OCI-M2 (cell line): ENCODE measurements around the gene UTP11.
"Not testable (repeated sequence)": the region's sequence is repeated elsewhere in the genome, so short reads cannot be mapped to it uniquely, and the experiment has no call there.

Source experiments
- DNase-seq: peaks from one replicate; lab custom pipeline; 2025; ENCODE audit not compliant: unreplicated experiment; lab: John Stamatoyannopoulos, UW

UTP11 gene

DNA sequence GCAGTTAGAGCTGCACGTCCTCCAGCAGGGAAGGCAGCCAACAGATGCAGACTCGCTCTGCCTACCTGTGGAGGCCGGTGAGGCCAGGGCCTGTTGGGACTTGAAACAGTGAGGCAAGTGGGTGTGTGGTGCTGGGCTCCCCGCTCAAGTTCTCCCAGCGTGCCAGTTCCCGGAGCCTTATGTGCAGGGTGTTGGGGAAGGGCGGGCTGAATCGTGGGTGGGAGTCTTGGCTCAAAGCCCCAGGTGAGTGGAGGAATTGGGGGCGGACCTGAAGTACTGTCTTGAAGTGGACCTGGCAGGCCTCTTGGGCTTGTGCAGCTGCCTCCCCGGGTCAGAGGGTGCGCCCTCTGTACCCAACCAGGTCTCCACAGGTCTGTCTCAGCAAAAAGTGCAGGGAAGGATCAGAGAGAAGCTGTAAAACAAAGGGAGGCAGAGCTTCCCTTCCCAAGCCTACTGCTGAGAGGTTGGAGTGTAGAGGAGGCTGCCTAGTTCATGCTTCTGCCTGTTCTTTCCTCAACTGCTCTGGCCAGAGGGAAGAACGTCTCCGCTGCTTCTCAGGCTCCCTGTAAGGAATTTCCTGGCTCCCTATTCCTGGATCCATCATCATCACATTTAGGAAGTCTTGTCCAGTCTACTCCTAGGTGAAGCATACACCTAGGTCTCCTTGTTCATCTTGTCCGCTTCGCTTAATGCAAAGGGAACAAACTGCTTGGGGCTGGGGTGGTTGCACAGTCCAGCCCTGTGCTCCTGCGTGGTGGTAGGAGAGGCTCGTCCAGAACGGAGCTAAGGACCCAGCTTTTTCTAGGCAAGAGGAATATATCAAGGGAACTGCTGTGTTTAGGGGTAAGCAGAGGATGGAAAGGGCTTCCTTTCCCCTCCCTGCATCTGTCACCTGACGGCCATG is 14.9 kb downstream of the UTP11 start:
- DNase-seq: no peak

DNA sequence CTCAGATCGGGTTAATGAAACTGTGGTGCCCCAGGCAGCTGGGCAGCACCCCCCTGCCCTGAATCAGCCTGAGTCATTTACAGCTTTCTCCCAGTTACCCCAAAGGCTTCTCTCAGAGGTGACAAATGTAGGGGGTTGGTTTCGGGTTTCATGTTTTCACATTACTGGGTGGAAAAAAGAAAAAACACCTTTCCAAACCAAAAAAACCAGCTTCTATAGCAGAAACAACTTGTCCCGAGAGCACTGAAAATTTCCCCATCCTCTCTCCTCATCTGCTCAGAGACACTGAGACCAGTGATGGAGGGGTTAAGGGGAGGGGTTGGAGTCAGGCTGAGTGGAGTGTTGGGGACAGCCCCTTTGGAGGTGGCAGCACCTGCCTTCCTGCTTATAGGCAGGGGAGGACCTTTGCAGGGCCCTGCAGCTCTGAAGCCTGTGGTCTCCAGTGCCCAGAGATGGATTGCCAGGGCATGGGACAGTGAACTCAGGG is 15.6 kb downstream of the UTP11 start:
- no peak for DNase-seq

DNA sequence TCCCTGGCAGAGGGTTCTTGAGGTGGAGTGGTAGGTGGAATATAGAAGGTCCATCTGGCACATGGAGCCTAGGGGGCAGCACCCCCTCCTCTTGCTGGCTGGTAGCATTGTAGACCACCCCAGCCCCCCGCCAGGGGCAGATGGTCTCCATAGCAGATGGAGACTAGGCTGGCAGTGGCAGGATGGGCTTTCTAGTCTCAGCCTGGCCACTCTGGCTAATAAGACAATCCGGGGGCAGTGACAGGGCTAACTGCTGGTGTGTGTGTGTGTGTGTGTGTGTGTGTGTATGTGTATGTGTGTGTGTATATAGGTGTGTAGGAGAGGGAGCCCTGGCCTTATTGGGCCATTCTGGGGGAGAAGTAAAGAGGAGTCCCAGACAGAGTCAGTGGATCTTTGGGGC is 16.1 kb downstream of the UTP11 start:
- no peak for DNase-seq

DNA sequence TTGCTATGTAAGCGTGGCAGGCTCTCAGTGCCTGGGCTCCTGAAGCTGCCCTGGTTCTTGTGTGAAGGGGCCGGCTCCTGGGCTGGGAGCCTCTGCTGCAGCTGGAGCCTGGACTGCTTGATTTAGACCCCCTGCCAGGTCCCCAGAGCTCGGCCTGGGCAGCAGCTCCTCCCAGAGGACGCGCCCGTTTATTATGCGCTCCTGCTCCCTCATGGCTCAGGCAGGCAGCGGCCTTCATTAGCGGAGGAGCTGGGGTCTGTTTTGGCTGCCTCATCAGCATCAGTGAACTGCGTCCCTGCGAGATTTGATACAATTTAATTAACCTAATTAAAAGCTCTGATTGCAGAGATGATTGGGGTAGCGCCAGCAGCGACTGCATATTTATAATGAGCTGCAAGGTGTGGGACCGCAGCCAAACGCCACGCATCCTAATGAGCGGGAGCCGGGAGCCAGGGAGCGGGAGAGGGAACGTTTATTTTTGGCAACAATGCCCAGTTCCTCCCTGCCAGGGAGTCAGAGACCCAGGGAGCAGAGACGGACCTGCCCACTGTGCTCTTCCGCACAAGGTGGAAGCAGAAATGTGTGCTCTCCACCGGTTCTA is 16.6 kb downstream of the UTP11 start:
- no peak for DNase-seq

DNA sequence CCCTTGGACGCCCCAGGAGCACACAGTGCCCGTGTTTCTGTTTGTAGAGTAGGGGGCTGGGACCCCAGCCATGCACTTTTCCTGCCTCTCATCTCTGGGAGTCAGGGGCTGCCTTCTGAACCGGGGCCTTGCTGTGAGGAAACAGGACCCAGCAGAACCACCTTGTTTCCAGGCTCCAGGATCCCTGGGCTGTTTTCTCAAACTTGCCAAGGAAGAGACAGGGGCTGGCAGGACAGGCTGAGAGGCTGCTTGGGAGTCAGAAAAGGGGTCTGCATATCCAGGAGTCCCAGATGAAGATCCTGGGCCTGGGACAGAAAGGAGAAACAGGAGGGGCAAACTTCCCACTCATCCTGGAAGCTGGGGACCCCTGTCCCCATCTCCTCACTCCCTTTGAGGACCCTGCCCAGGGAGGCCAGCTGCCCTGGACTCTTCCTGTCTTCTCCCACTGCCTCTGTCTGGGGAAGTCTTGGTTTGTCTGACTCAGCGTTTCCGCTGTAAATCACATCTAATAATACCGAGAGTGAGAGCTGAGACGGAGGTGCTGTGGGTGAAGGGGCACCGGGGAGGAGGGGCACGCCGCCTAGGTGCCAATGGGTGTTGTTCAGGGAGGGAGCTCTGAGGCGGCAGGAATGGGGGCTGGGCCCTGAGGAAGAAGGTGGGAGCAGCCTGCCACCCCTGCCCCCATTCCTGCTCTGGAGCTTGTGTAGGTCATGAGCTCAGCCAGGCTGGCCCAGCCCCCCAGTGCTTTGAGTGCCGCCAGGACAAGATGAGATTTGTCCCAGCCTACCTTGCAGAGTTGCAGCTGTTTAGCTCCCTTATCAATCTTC is 17.4 kb downstream of the UTP11 start:
- no peak for DNase-seq

DNA sequence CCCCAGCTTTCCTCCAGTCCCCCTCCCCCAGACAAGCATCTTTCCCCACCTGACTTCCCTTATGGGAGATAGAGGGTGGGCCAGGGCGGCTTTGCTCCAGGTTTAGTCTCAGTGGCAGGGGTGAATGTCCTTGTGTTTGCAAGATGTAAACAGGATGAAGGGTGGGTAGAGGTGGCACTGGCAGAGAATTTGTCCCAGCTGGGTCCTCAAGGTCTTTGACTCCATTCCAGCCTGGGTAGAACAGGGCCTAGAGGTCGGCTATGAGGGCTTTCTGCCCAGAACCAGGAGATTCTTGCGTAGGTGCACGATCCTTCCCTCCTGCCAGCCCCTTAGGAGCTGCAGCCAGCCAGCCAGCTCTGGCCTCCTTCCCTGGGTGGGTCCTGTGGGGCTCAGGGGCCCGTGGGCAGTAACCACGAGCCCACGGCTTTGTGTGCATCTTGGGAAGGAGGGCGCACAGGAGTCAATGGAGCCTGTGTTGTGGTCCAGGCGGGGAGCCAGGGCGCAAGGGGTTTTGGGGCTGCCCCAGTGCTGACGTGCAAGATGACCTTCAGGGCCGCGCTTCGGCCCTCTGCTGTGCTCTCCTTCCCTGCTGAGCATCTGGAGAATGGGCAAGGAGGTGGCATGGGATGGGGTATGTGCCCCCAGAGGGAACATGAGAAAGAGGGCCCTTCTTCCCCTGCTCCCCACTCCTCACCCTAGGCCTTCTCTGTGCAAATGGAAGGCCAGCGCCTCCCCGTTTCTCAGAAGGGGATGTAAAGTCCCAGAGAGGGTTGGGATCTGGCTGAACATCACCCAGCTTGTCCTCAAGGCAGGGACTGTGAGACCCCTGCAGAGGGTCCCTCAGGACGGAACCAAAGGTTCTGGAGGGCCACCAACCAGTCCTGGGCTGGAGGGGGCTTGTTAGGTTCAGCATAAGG is 18.3 kb downstream of the UTP11 start:
- no peak for DNase-seq

DNA sequence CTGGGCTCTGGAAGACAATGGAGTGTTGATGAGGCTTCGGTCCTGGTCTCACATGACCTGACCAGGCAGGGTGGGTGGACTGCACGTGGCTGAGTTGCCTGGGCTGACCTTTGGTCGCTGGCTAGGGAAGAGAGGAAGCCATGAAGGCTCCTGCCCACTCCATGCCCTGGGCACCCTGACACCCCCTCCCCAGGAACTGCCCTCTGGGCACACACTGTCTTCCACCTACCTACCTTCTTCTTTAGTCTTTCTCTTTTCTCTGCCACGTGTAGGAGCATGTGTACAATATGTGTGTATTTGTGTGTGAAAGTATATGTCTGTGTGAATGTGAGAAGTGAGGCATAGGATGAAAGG is 19.0 kb downstream of the UTP11 start:
- DNase-seq: no peak

DNA sequence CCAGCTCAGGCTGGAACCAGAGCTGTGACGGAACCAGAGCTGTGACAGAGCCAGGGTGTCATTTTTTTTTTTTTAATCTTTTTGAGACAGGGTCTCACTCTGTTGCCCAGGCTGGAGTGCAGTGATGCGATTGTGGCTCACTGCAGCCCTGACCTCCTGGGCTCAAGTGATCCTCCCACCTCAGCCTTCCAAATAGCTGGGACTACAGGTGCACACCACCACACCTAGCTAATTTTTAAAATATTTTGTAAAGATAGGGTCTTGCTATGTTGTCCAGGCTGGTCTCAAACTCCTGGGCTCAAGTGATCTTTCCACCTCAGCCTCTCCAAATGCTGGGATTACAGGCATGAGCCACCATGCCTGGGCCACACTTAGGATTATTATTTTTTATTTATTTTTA is 20.5 kb downstream of the UTP11 start:
- DNase-seq: not testable (repeated sequence)

DNA sequence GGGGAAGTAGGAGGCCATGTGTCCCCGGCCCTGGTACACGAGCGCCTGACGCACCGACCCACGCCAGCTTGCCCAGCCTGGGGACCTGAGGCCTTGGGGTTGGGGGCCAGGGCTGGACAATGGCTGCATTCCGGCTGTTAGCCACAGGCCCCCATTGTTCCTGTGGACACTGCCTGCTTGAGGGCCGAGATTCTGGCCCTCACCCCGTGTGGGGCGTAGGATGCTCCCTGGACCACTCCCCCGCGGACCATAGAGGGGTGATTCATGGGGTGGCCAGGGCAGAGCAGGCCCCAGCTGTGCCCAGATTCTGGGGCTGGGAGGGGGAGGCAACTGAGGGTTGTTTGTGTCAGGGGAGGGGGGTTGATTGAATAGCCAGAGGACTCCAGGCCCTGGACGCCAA is 22.3 kb downstream of the UTP11 start:
- no peak for DNase-seq

DNA sequence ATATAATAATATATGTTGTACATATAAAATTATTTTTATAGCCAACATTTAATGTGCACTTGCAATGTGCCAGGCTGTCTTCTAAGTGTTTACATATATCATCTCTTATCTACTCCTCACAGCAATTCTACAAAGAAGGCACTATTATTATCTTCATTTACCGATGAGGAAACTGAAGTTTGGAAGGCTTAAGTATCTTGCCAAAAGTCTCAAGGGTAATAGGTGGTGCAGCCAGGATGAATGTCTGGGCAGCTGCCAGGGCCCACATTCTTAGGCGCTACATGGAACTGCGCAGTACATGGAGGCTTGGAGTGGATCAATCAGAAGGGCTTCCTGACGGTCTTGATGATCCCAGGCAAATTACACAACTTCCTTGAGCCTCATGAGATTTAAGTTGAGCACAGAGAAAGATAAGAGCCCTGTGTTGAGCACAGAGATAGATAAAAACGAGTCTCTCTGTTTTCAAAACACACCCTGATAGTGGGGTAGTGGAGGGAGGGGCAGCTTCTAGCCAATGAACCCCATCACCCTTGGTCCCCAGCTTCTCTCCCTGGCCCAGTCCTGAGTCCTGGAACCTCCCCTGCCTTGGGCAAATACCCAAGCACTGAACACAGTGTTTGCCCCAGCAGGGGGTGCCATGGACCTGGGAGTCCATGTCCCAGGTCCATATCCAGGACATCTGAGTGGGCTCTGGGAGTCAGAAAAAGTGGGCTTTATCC is 24.8 kb downstream of the UTP11 start:
- no peak for DNase-seq

DNA sequence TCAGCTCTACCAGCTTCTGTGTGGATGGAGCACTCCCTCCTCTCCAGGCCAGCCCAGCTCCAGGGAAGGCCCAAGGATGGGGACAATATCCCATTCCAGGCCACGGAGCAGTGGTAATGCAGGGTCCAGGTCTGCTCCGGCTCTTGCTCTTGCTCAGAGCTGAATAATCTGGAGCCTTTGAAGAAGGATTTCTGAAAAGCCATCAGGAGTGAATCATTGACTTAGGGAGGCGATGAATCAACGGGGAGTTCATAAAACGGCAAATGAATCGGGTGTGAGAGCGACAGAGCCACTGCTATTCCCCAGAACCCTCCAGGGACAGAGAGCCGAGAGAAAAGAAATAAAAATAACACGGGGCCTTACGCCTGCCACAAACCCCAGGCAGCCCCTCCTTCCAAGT is 26.3 kb downstream of the UTP11 start:
- DNase-seq: no peak

DNA sequence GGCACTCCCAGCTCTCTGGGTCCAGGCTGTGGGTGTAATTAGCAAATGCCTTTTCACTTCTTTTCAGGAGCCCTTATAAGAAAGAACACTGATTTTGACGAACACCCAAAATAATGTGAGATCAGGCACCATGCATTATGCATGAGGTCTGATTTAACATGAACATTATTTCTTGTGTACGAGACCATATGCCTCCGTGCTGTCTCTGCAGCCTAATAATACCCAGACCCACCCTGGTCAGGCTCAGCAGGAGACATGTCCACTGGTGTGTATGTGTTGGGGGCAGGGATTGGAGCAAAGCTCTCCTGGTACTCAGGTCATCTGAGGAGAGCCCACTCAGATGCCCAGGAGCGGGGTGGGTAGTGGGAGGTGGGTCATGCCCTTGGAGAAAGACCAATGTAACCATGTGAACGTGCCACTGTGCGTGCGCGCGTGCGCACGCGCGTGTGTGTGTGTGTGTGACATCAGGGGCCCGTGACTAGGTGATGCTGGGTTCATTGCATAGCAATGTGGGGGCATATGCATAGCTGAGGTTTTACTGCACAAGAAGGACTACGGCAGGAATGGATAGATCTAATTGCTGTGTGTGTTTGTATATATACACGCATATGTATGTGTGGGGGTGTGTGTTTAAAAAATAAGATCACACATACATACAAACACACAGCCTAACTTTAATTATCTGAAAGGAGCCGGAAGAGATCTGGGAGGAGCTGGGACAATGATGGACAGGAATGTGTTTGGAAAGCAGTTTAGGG is 27.0 kb downstream of the UTP11 start:
- DNase-seq: no peak

DNA sequence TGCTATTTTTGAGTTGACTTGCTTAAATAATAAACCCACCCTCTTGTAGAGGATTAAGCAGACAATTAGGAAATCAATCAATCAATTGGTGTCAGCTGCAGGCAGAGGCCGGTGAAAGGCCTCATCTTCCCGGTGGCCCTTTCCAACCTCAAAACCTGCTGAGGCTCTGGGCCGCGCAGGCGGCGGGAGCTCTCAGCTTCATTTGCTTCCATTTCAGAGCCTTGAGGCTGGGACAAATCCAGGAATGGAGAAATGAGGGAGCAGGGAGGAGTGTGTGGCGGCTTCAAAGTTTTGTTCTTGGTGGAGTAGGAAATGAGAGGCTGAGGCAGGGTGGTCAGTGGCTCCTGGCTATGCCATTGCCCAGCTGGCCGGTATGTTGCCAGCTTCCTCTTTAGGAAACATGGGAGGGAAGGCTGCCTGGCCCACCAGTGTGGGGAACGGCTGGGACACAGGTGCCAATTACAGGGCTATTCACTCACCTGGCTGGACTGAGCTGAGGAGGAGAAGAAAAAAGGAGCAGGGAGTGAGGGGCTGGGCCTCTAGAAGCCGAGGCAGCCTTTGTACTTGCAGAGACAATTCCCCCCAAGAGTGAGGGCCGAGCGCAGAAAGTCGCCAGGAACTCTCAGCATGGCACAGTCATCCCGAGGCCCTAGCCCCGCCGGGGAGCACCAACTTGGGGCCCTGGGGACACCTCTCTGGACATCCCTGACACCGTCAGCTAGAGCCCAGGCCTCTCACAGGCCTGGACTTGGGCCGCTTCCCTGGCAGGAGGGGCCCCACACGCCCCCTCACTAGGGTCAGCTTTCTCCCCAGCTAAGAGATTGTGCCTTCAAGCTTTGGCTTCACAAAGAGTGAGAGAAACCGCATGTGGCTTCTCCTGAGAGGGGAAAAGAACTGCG is 29.7 kb downstream of the UTP11 start:
- DNase-seq: no peak

DNA sequence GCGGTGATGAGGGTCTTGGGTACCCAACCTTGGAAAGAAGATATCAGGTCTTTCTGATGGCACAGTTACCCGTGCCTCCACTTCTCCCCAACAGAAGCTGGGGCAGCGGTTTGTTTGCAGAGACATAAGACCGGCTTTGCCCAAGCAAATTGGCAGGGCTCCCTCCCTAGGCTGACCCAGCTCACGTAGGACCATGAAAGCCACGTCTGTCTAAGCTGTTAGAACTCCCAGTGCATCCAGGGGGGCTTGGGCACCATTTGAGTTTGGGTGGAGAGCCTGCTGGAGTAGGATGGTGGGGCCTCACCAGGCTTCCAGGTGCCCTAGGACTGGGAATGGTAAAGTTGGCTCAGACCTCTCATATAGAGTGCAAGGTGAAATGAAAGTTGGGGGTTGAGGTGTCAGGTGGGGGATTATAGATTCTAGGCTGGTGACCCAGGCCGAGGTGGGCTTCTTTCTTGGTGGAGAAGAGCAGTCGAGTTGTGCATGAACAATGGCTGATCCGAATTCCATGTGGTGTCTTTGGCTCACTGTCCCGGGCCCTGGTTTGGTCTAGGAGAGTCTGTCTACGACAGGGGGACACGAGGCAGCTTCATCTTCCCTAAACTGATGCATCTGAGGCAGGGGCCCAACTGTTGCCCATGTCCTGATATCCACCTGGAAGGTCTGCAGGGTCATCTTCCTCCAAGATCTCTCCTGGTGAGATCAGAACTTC is 30.7 kb downstream of the UTP11 start:
- DNase-seq: no peak

DNA sequence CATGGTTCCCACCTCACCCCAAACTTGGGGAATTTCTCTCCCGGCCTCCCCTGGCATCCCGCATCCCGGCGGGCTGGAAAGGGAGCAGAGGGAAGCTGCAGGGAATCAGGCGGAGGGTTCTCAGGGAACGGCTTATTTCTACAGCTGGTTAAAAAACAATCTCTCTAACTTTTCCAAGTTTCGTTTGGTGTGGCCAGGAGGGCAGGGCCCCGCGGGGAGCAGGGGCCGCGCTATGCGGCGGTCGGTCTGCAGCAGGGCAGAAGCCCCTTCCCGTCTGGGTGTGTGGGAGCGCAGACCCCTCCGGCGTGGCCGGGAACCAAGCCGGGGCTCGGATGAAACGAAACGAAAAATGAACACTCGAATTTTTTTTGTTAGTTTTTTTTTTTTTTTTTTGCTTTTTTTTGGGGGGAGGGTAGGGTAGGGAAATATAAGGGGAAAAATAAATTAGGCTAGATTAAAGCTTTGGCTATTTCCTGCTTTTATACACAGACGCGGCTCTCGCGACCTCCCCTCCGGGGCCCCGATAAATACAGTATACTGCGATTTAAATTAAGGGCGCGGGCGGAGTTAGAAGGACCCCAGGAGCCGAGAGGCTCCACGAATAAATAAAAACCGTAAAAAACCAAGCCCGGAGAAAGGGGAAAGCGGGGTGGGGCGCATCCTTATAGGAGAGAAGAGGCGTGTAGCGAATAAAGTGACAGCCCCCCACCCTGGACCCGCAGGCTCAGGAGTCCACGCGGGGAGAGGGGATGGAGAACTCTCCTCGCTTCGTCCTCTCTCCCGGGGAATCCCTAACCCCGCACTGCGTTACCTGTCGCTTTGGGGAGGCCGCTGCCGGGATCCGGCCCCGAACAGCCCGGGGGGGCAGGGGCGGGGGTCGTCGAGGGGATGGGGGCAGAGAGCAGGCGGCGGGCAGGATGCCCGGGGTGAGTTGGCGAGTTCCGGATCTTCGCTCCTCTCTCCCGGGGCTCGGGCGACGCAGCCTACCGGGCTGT is 32.0 kb downstream of the UTP11 start:
- DNase-seq: no peak
